HepG2 (cell line): Measurements from ENCODE around the gene DQX1. TPM values are rescaled to one million over a fixed set of nuclear protein-coding genes. Genes with fewer than 3 reads are reported as not detected.
A peak's percentile ranks its signal among the peaks of the same experiment; 100 is the strongest.

Experiments
- AKAP8 ChIP-seq: sonication (generic); formaldehyde crosslinking; IDR thresholded peaks from 2 replicates; pipeline ENCODE4 v1.5.1; 2020; ENCODE audit warnings: mild to moderate bottlenecking, missing genetic modification reagents
- CBX2 ChIP-seq, 2 experiments: fragments of 200-600 bp in 1 of 2; sonication (generic); formaldehyde crosslinking in 1 of 2; IDR thresholded peaks; 2 replicates each; pipeline versions ENCODE4 v1.7.0 to v1.8.1; 2018 to 2022; ENCODE audit warnings: low read depth in 2 of 2, low read length in 1 of 2, mild to moderate bottlenecking in 1 of 2, missing genetic modification reagents in 1 of 2
- CCAR2 ChIP-seq: fragments of 200-400 bp; formaldehyde crosslinking; optimal IDR thresholded peaks from 2 replicates; pipeline ENCODE3; 2018; ENCODE audit warnings: low read depth, mild to moderate bottlenecking, low read length, moderate library complexity
- FOXC1 ChIP-seq: sonication (generic); formaldehyde crosslinking; IDR thresholded peaks from 2 replicates; pipeline ENCODE4 v1.8.0; 2022; ENCODE audit warnings: mild to moderate bottlenecking, missing genetic modification reagents, borderline replicate concordance
- HNF4G ChIP-seq, 2 experiments: sonication (generic) in 1 of 2; formaldehyde crosslinking in 1 of 2; IDR thresholded peaks; 2 replicates each; pipeline versions ENCODE4 v1.4.0 to v1.6.1; 2011 to 2020; ENCODE audit warnings: borderline replicate concordance in 2 of 2, low read depth in 2 of 2, mild to moderate bottlenecking in 2 of 2, low read length in 1 of 2, missing genetic modification reagents in 1 of 2, moderate library complexity in 1 of 2
- IKZF5 ChIP-seq: IDR thresholded peaks from 2 replicates; pipeline ENCODE4 v1.6.1; 2018; ENCODE audit warnings: missing genetic modification reagents, mild to moderate bottlenecking, missing compliant biosample characterization
- KDM1A ChIP-seq: IDR thresholded peaks from 2 replicates; pipeline ENCODE4 v1.6.1; 2016; ENCODE audit warnings: missing compliant biosample characterization
- POLR2A ChIP-seq, 2 experiments: IDR thresholded peaks; 2 replicates each; pipeline ENCODE4 v1.6.1; 2011; ENCODE audit warnings: low read depth in 2 of 2, low read length in 2 of 2, mild to moderate bottlenecking in 1 of 2, moderate library complexity in 1 of 2; ENCODE audit not compliant: insufficient read depth in 1 of 2
- ZBTB25 ChIP-seq: IDR thresholded peaks from 2 replicates; pipeline ENCODE4 v1.6.1; 2018; ENCODE audit warnings: missing genetic modification reagents
- ZBTB7A ChIP-seq: sonication (generic); formaldehyde crosslinking; IDR thresholded peaks from 2 replicates; pipeline ENCODE4 v1.8.0; 2022; ENCODE audit warnings: mild to moderate bottlenecking, missing genetic modification reagents
- ZNF12 ChIP-seq: sonication (generic); formaldehyde crosslinking; IDR thresholded peaks from 2 replicates; pipeline ENCODE4 v1.5.0; 2020; ENCODE audit warnings: missing genetic modification reagents
- ZNF121 ChIP-seq: sonication (generic); formaldehyde crosslinking; IDR thresholded peaks from 2 replicates; pipeline ENCODE4 v1.5.0; 2020; ENCODE audit warnings: mild to moderate bottlenecking, missing genetic modification reagents
- ZNF224 ChIP-seq: sonication (generic); formaldehyde crosslinking; IDR thresholded peaks from 2 replicates; pipeline ENCODE4 v1.5.0; 2020; ENCODE audit warnings: mild to moderate bottlenecking, missing genetic modification reagents
- ZNF710 ChIP-seq: sonication (generic); formaldehyde crosslinking; IDR thresholded peaks from 2 replicates; pipeline ENCODE4 v1.5.0; 2020; ENCODE audit warnings: mild to moderate bottlenecking, missing genetic modification reagents, borderline replicate concordance
- ZNF788 ChIP-seq: sonication (generic); formaldehyde crosslinking; IDR thresholded peaks from 2 replicates; pipeline ENCODE4 v1.5.0; 2020; ENCODE audit warnings: mild to moderate bottlenecking, missing genetic modification reagents, borderline replicate concordance
- polyA plus RNA-seq, 8 experiments: library from polyadenylated mRNA; depleted of rRNA in 3 of 8; stranded (reverse) in 7 of 8; unstranded in 1 of 8; fragments of >200 nt; fragmentation: Illumina TruSeq in 4 of 8; extraction: Trizol in 4 of 8; gene quantifications; 2 replicates each; pipeline versions ENCODE4 v1.2.1 to v1.2.3, GENCODE V29; 2011 to 2016; ENCODE audit warnings: low read depth in 4 of 8, missing spikeins in 1 of 8, mixed read lengths in 1 of 8; ENCODE audit not compliant: insufficient read depth in 1 of 8
- total RNA-seq, 5 experiments: library from RNA; depleted of rRNA; stranded (reverse); fragments of >200 nt; fragmentation: Illumina TruSeq; extraction: Trizol; gene quantifications; 2 replicates each; pipeline ENCODE4 v1.2.3, GENCODE V29; 2016; ENCODE audit warnings: low read depth in 1 of 5
- TF ChIP-seq, protein P1 (sequence below): sonication (generic); formaldehyde crosslinking; IDR thresholded peaks from 2 replicates; pipeline ENCODE4 v1.5.1; 2020; ENCODE audit warnings: mild to moderate bottlenecking, missing genetic modification reagents
- TF ChIP-seq, protein P2 (sequence below): sonication (generic); formaldehyde crosslinking; IDR thresholded peaks from 2 replicates; pipeline ENCODE4 v1.5.0; 2020; ENCODE audit warnings: mild to moderate bottlenecking, missing genetic modification reagents

Gene DQX1
- total and polyA plus RNA-seq, 2 of the 13 experiments (the other 11 are each of a cell fraction or from before 2014, with no cell fraction given): 27.6 to 89.8 TPM

DNA sequence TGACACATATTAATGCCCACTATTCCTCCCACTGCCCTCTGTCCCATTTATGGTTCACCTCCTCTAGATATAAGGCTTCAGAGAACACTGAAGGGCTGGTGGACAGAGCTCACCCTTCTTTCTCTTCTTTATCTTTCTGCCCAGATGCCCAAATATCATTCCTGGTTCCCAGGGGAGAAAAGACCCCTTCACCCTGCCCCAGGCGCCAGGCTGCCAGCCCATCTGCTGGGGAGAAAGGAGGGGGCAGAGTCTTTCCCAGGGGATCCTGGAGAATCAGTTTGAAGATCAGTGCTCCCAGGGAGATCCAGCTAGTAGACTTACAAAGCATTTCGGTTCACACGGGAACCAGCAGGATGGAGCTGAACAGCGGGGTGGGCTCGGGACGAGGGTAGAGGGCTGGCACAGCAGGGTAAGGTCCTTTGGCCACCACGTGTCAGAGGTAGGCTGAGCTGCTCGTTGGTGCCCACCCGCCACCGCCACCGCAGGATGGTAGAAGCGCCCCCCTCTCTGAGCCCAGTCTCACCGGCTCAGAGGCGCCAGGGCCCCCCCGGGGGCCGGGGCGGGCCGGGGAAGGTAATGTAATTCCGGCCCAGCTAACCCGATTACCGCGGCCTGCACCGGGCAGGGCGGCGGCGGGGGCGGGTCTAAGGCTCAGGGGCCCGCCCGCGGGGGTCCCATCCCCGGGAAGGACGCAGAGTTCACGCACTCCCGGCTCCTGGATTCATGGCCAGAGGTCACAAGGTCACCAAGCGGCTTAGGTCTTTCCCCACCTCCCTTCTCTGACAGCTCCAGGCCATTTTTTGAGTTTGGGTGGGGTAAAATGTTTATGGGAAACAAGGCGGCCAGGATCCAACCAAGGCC, 13.1 kb downstream of the DQX1 start (continued):
- no peak for TF ChIP-seq CBX2 (IDR thresholded peaks at IDR 0.05; ENCODE audit: low read depth, low read length)
- TF ChIP-seq CBX2 (CRISPR knock-in tag; IDR thresholded peaks at IDR 0.05; ENCODE audit: low read depth): no peak
- TF ChIP-seq ZNF121 (CRISPR knock-in tag): no peak; the same call in 1 of the 2 replicates
- TF ChIP-seq POLR2A (IDR thresholded peaks at IDR 0.05; ENCODE audit: insufficient read depth in 1 of 2, low read depth in 2 of 2, low read length in 2 of 2): no peak
- TF ChIP-seq, protein P1, sequence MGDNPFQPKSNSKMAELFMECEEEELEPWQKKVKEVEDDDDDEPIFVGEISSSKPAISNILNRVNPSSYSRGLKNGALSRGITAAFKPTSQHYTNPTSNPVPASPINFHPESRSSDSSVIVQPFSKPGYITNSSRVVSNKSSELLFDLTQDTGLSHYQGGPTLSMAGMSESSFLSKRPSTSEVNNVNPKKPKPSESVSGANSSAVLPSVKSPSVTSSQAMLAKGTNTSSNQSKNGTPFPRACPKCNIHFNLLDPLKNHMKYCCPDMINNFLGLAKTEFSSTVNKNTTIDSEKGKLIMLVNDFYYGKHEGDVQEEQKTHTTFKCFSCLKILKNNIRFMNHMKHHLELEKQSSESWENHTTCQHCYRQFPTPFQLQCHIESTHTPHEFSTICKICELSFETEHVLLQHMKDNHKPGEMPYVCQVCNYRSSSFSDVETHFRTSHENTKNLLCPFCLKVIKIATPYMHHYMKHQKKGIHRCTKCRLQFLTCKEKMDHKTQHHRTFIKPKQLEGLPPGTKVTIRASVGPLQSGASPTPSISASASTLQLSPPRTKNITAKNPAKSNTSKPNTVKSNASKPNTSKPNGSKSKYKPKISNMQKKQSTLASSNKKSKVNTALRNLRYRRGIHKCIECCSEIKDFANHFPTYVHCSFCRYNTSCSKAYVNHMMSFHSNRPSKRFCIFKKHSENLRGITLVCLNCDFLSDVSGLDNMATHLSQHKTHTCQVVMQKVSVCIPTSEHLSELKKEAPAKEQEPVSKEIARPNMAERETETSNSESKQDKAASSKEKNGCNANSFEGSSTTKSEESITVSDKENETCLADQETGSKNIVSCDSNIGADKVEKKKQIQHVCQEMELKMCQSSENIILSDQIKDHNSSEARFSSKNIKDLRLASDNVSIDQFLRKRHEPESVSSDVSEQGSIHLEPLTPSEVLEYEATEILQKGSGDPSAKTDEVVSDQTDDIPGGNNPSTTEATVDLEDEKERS (CRISPR knock-in tag): peak; percentile 74
- no peak for TF ChIP-seq ZNF12 (CRISPR knock-in tag)
- TF ChIP-seq KDM1A (CRISPR knock-in tag): no peak
- TF ChIP-seq ZBTB25 (CRISPR knock-in tag): no peak
- peak; percentile 58; the same call in 1 of the 2 replicates for TF ChIP-seq FOXC1
- TF ChIP-seq AKAP8 (CRISPR knock-in tag): peak; percentile 99
- TF ChIP-seq HNF4G (IDR thresholded peaks at IDR 0.05; ENCODE audit: borderline replicate concordance, low read depth, low read length): peak; percentile 44; the same call in 1 of the 2 replicates
- no peak for TF ChIP-seq HNF4G (CRISPR knock-in tag; IDR thresholded peaks at IDR 0.05; ENCODE audit: borderline replicate concordance, low read depth)
- TF ChIP-seq CCAR2: no peak
- TF ChIP-seq, protein P2, sequence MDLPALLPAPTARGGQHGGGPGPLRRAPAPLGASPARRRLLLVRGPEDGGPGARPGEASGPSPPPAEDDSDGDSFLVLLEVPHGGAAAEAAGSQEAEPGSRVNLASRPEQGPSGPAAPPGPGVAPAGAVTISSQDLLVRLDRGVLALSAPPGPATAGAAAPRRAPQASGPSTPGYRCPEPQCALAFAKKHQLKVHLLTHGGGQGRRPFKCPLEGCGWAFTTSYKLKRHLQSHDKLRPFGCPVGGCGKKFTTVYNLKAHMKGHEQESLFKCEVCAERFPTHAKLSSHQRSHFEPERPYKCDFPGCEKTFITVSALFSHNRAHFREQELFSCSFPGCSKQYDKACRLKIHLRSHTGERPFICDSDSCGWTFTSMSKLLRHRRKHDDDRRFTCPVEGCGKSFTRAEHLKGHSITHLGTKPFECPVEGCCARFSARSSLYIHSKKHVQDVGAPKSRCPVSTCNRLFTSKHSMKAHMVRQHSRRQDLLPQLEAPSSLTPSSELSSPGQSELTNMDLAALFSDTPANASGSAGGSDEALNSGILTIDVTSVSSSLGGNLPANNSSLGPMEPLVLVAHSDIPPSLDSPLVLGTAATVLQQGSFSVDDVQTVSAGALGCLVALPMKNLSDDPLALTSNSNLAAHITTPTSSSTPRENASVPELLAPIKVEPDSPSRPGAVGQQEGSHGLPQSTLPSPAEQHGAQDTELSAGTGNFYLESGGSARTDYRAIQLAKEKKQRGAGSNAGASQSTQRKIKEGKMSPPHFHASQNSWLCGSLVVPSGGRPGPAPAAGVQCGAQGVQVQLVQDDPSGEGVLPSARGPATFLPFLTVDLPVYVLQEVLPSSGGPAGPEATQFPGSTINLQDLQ (CRISPR knock-in tag): no peak
- TF ChIP-seq ZNF788 (CRISPR knock-in tag): no peak
- TF ChIP-seq IKZF5 (CRISPR knock-in tag): 0 out of 2 replicates have a peak, but pooled peaks have one; percentile 19
- 0 out of 2 replicates have a peak, but pooled peaks have one; percentile 67 for TF ChIP-seq ZNF224 (CRISPR knock-in tag)
- no peak for TF ChIP-seq ZNF710 (CRISPR knock-in tag)
- peak; percentile 40; the same call in 1 of the 2 replicates for TF ChIP-seq ZBTB7A (CRISPR knock-in tag)
